ENCODE results near the gene HABP2. TPM values are rescaled to one million over a fixed set of nuclear protein-coding genes. Genes with fewer than 3 reads are reported as not detected.

The HABP2 gene
- polyA plus RNA-seq, 4 donors = 0.39 to 1.6 (median 0.69) TPM

GRCh38 chr10:113554214-113554613 is 1.4 kb downstream of the HABP2 start:
- DNase-seq (ENCODE audit: low read depth in 4 of 4, low spot score in 2 of 4) = no peak

DNA sequence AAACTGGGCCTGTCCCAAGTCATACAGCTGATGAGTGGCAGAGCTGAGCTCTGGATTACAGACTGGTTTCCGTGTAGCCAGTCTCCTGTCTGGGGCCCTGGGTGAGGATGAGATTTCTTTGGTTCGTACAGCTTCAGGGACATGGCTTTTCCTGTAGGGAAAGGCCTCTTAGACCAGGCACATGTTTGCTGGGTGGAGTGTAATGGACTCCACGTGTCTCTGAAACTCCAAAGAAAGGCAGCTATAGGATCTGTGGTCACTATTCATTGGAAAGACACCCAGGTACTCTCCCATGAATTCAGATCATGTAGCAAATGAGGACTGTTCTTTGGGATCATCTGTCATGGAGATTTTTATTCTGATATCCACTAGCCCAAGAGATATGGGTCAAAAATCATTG is 2.4 kb downstream of the HABP2 start:
- no peak for DNase-seq (ENCODE audit: low read depth in 4 of 4, low spot score in 2 of 4)

DNA sequence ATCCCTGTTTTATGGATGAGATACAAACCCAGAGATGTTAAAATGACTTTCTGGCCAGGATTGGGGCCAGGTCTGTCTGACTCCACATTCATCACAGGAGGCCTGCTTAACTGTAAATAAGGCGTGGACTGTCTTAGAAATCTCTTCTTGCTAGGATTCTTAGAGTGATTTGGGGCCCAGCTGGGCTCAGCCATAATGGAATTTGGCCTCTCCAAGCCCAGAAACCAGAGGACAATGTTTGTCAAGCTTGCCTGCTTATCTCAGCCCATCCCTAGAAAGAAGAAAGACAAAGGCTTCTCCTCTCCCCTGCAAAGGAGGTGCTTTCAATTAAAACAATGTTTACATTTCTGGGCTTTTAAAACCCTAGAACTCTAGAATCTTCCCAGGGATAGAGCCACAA is 2.9 kb downstream of the HABP2 start:
- no peak for DNase-seq (ENCODE audit: low read depth in 4 of 4, low spot score in 2 of 4)

DNA sequence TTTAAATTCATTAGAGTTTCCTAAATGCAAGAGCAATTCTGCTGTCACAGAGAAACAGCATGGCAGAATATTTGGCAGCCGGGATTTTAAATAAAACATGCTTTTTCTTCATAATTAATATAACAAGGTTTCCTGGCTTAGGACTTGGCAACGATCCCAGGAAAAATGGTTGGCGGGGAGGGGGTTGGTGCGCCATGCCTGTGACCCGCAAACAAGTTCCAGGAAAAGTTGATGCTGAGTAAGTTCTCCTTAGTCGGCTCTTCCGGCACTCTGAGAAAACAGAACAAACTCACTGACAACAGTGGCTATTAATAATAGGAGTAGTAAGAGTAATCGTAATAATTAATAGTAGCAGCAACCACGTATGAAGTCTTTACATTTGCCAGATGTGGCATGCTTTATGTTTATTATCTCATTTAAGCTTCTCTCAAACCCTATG is 4.6 kb downstream of the HABP2 start:
- DNase-seq (ENCODE audit: low read depth in 4 of 4, low spot score in 2 of 4) = no peak

GRCh38 chr10:113557903-113558321 is 5.1 kb downstream of the HABP2 start:
- no peak for DNase-seq (ENCODE audit: low read depth in 4 of 4, low spot score in 2 of 4)

DNA sequence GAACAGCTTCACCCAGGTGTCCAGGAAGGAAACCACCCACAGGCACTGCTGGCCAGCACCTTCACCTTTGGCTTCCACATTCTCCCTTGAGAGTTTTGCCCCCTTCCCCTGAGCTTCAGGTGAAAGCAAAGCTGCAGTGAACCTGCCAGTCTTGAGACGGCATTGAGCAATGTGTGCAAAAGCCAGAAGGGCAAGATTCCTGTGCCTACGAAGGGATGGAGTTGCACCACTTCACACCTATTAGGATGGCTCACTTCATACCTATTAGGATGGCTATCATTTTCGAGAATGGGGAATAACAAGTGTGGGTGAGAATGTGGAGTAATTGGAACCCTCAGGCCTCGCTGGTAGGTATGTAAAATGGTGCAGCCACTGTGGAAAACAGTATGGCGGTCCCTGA is 7.2 kb downstream of the HABP2 start:
- DNase-seq (ENCODE audit: low read depth in 4 of 4, low spot score in 2 of 4) = no peak

DNA sequence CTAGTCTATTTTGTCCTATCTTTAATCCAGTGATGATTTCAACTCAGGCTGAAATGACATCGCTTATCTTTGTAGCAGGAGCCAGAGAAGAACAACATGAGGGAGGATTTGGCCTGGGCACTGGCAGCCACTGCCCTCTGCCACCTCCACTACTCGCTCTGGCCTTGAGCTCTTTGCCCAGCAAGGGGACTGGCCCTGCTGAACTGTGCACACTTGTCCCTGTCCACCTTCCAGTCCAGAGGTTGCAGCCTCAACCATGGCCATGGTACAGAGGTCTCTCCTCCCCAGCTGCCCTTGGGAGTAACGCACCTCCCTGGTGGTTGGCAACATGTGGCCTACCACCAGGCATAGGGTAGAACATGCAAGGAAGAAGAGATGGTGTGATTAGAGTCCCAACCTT is 8.4 kb downstream of the HABP2 start:
- DNase-seq (ENCODE audit: low read depth in 4 of 4, low spot score in 2 of 4) = no peak

- no peak for DNase-seq (ENCODE audit: low read depth in 4 of 4, low spot score in 2 of 4)
Measured at GRCh38 chr10:113562069-113562468, 9.2 kb downstream of the HABP2 start.

DNA sequence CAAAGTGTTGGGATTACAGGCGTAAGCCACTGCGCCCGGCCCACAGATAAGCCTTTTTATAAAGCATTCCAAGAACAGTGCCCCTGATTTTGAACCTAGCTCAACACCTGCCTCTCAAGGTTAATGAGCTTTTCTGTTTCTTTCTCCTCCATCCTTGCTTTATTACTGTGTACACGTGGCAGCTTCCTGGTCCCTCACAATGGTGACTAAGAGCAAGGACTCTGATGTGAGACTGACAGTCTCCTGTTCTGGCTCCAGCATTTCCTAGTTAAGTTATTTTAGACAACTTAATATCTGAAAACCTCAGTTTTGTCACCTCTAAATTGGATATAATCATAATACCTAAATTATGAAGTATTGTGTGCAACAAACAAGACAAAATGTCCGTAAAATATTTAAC is 9.9 kb downstream of the HABP2 start:
- no peak for DNase-seq (ENCODE audit: low read depth in 4 of 4, low spot score in 2 of 4)

GRCh38 chr10:113563306-113564088 is 10.6 kb downstream of the HABP2 start:
- peak in 2 of 4 donors; percentile 45 to 61 for DNase-seq (ENCODE audit: low read depth in 4 of 4, low spot score in 2 of 4)

DNA sequence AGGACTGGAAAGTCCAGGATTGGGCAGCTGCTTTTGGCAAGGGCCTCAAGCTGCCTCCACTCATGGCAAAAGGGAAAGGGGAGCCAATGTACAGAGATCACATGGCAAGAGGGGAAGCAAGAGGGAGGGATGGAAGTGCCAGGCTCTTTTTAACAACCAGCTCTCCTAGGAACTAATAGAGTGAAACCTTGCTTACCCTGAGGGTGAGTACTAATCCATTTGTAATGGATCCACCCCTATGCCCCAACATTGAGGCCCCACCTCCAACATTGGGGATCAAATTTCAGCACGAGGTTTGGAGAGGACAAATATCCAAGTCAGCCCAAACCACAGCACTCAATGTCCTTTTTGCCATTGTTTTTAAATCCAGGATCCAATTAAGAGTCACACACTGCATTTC is 12.5 kb downstream of the HABP2 start:
- no peak for DNase-seq (ENCODE audit: low read depth in 4 of 4, low spot score in 2 of 4)

DNA sequence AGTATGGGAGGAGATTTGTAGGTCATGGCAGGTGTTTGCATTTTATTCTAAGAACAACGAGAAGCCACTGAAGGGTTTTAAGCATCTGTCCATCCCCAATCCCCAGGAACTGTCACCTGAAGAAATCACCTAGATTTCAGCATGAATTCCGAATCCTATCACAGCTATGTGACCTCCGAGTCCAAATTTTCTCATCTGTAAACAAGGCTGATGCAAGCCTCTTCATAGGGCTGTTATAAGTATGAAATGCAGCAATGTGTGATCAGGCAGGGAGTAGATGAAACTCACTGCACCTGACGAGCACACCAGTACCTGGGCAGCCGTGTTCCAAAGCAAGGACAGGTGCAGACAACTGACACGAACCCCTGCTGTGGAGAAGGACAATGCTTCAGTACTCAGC is 14.0 kb downstream of the HABP2 start:
- DNase-seq (ENCODE audit: low read depth in 4 of 4, low spot score in 2 of 4) = no peak

- no peak for DNase-seq (ENCODE audit: low read depth in 4 of 4, low spot score in 2 of 4)
Measured at GRCh38 chr10:113569576-113569975, 16.7 kb downstream of the HABP2 start.

DNA sequence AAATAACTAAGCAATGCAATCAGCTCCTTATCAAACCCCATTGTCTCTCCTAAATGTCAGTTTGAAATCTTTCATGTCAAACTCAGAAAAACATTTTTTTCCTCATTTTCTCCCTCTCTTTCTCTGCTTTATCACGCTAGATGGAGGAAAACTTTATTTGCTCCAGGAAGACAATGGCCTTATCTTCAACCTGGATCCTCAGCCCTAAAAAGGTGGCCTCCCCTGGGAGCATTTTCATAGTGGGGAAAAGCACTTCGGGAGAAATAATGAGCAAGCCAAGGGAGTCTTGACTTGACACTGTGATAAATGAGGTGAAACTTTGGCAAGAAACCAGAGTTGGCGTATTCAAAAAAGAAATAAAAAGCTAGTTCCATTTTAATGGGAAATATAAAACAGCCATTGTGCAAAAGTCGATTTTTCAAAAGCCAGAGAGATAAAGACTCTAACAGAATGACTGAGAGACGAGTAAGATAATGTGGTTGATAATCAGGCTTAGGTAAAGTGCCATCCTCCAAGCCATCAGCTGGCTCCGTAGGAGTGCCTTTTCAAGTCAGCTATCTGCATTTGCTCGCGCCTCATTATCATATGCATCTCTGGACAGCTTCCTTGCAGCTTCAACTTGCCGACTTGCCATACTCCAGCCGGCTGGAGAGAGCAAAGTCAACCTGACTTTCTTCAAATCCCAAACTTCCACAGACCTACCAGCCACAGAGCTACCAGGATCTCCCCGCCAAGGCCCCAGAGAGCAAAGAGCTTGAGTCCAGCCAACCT is 19.9 kb downstream of the HABP2 start:
- DNase-seq (ENCODE audit: low read depth in 4 of 4, low spot score in 2 of 4) = no peak

GRCh38 chr10:113573368-113573767 is 20.5 kb downstream of the HABP2 start:
- DNase-seq (ENCODE audit: low read depth in 4 of 4, low spot score in 2 of 4) = no peak

DNA sequence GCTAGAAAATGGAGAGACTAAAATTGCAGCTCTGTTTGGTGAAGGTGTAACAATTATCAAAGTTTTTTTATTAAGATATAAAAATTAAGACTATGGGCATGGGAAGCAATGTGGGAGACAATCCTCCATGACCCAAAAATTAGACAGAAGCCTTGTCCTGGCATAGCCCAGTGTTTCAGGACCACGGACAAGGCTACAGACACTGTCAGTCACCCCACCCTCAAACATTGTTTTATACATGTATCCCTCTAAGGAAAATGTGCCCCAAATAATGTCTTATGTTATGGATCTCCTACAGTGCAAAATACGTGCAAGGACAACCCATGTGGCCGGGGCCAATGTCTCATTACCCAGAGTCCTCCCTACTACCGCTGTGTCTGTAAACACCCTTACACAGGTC is 24.0 kb downstream of the HABP2 start:
- no peak for DNase-seq (ENCODE audit: low read depth in 4 of 4, low spot score in 2 of 4)

GRCh38 chr10:113578773-113579172 is 25.9 kb downstream of the HABP2 start:
- DNase-seq (ENCODE audit: low read depth in 4 of 4, low spot score in 2 of 4) = no peak

GRCh38 chr10:113581092-113581491 is 28.2 kb downstream of the HABP2 start:
- DNase-seq (ENCODE audit: low read depth in 4 of 4, low spot score in 2 of 4) = no peak

DNA sequence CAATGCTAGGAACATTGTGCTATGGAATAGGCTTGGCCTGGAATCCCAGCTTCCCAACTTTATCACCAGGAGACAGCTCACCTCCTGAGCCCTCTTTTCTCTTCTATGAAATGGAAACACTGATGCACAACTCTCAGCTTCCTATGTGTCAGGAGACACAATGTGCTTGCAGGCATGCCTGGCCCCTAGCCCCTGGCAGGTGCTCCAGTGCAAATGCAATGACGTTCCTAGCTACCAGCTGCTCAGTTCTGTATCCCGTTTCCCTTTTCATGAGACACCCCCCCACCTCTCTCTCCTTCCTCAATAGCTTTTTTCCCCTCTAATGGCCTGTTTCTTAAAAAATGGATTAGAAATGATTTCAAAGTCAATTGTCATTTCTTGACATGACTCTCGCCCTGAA is 30.7 kb downstream of the HABP2 start:
- DNase-seq (ENCODE audit: low read depth in 4 of 4, low spot score in 2 of 4) = no peak

DNA sequence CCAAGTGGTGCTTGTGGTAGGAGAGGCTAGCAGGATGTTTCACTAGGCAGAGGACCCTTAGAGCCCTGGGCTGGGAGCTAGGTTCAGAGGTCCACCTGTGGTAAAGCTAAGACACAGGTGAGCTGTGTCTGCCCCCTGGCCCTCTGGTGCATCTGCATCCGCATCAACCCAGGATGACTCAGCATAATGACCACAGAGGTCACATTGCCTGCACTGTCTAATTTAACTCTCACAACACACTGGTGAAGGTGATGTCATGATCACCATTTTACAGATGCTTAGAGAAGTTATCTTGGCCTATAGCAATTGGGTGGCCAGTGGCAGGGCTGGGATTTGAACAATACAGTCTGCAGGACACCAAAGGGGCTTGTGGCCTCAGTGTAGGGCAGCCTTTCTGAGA is 33.1 kb downstream of the HABP2 start:
- DNase-seq (ENCODE audit: low read depth in 4 of 4, low spot score in 2 of 4) = no peak

GRCh38 chr10:113589201-113589770 is 36.4 kb downstream of the HABP2 start:
- DNase-seq (ENCODE audit: low read depth in 4 of 4, low spot score in 2 of 4) = no peak

GRCh38 chr10:113590581-113590980 is 37.7 kb downstream of the HABP2 start:
- DNase-seq (ENCODE audit: low read depth in 4 of 4, low spot score in 2 of 4) = no peak
